Measurements from ENCODE around the gene SLC30A7. TPM values are rescaled to one million over a fixed set of nuclear protein-coding genes. Genes with fewer than 3 reads are reported as not detected.
"Not testable (repeated sequence)": the region's sequence is repeated elsewhere in the genome, so short reads cannot be mapped to it uniquely, and the experiment has no call there.

SLC30A7 gene
- total RNA-seq, 1 experiment from 2014 or later: 19.5 TPM

- H3K36me3 ChIP-seq (replicated peaks; ENCODE audit: control insufficient read depth, insufficient read depth, low read length): no peaks in the 10 kb centered on the region
- H3K27me3 ChIP-seq (ENCODE audit: control insufficient read depth, insufficient read depth, low read length): no peaks in the 10 kb centered on the region
- no peak for DNase-seq
- H3K4me3 ChIP-seq (ENCODE audit: insufficient read depth, low read depth, low read length): no peak overlapping the region
Measured at GRCh38 chr1:100875228-100875627, 20.7 kb upstream of the SLC30A7 start.

DNA sequence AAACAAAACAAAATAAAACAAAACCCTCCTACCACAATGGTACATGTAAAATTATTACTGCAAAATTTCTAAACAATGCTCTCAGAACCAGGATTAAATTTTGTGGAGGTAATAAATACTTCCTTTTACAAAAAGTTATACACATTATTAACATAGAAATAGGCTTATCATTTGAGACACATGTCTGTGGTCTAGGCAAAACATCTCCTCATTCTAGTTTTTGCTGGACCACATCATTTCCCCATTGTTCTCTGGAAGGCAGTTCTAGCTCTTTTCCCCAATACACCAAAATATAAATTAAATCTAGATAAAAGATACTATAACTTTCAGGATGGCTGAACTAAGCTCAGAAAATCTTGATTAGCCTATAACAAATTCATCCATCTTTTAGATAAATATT, 19.6 kb upstream of the SLC30A7 start:
- DNase-seq: no peak
- no peaks in the 10 kb centered on the region for H3K36me3 ChIP-seq (replicated peaks; ENCODE audit: control insufficient read depth, insufficient read depth, low read length)
- H3K4me3 ChIP-seq (ENCODE audit: insufficient read depth, low read depth, low read length): no peak overlapping the region
- no peaks in the 10 kb centered on the region for H3K27me3 ChIP-seq (ENCODE audit: control insufficient read depth, insufficient read depth, low read length)

DNA sequence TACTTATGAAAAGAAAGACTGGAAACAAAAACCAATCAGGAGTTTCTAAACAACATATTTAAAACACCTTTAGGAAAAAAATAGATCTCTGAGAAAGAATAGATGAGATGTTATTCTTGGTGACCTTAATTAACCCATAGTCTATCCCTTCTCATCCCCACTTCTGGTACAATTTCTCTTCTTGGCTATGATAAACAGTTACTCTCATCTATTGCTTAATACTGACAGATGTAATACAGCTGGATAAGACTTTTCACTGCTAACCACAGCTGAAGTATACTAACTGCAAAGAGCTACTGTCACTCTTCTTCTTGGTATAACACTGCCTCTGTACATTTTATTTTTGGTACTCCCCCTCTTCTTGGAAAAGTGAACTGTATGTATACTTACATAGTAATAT, 16.5 kb upstream of the SLC30A7 start:
- no peak for DNase-seq
- H3K4me3 ChIP-seq (ENCODE audit: insufficient read depth, low read depth, low read length): no peak overlapping the region
- no peaks in the 10 kb centered on the region for H3K27me3 ChIP-seq (ENCODE audit: control insufficient read depth, insufficient read depth, low read length)
- H3K36me3 ChIP-seq (replicated peaks; ENCODE audit: control insufficient read depth, insufficient read depth, low read length): no peaks in the 10 kb centered on the region

GRCh38 chr1:100881687-100882086, 14.2 kb upstream of the SLC30A7 start:
- no peaks in the 10 kb centered on the region for H3K36me3 ChIP-seq (replicated peaks; ENCODE audit: control insufficient read depth, insufficient read depth, low read length)
- DNase-seq: no peak
- no peak overlapping the region for H3K4me3 ChIP-seq (ENCODE audit: insufficient read depth, low read depth, low read length)
- no peaks in the 10 kb centered on the region for H3K27me3 ChIP-seq (ENCODE audit: control insufficient read depth, insufficient read depth, low read length)

DNA sequence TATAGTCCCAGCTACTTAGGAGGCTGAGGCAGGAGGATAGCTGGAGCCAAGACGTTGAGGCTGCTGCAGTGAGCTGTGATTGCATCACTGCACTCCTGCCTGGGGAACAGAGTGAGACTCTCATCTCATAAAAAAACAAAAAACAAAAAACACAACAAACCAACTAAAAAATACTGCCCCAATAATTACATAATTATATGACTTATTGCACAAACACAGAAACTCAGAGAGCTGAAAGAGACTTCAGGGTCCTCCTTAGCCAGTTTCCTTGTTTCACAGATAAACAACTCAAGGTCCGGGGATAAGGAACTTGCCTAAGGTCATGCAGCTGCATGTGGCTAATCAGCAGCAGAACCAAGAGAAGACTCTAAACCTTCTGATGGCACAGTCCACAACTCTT, 13.2 kb upstream of the SLC30A7 start:
- no peak for DNase-seq
- Histone ChIP-seq H3K27me3 (ENCODE audit: control insufficient read depth, insufficient read depth, low read length) (no peaks in the 10 kb centered on the region), H3K36me3 (replicated peaks; ENCODE audit: control insufficient read depth, insufficient read depth, low read length) (no peaks in the 10 kb centered on the region), H3K4me3 (ENCODE audit: insufficient read depth, low read depth, low read length) (no peak overlapping the region)

- Histone ChIP-seq H3K4me3 (ENCODE audit: insufficient read depth, low read depth, low read length) (no peak overlapping the region), H3K36me3 (replicated peaks; ENCODE audit: control insufficient read depth, insufficient read depth, low read length) (no peaks in the 10 kb centered on the region), H3K27me3 (ENCODE audit: control insufficient read depth, insufficient read depth, low read length) (no peaks in the 10 kb centered on the region)
- DNase-seq: no peak
Measured at GRCh38 chr1:100883963-100884362, 11.9 kb upstream of the SLC30A7 start.

- not testable (repeated sequence) for H3K36me3 ChIP-seq (replicated peaks; ENCODE audit: control insufficient read depth, insufficient read depth, low read length); H3K4me3 ChIP-seq (ENCODE audit: insufficient read depth, low read depth, low read length)
Measured at GRCh38 chr1:100889007-100889406, 6.9 kb upstream of the SLC30A7 start.

DNA sequence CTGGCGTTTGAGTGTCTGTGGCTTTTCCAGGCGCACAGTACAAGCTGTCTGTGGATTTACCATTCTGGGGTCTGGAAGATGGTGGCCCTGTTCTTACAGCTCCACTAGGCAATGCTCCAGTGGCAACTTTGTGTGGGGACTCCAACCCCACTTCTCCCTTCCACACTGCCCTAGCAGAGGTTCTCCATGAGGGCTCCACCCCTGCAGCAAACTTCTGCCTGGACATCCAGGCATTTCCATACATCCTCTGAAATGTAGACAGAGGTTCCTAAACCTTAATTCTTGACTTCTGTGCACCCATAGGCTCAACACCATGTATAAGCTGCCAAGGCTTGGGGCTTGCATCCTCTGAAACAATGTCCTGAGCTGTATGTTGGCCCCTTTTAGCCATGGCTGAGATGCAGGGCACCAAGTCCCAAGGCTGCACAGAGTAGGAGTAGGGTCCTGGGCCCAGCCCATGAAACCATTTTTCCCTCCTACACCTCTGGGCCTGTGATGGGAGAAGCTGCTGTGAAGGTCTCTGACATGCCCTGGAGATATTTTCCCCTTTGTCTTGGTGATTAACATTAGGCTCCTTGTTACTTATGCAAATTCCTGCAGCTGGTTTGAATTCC, 5.9 kb upstream of the SLC30A7 start:
- not testable (repeated sequence) for H3K36me3 ChIP-seq (replicated peaks; ENCODE audit: control insufficient read depth, insufficient read depth, low read length); DNase-seq; H3K27me3 ChIP-seq (ENCODE audit: control insufficient read depth, insufficient read depth, low read length); H3K4me3 ChIP-seq (ENCODE audit: insufficient read depth, low read depth, low read length)

More at GRCh38 chr1:100889007-100889406, 6.9 kb upstream of the SLC30A7 start:
- not testable (repeated sequence) for DNase-seq; H3K27me3 ChIP-seq (ENCODE audit: control insufficient read depth, insufficient read depth, low read length)

DNA sequence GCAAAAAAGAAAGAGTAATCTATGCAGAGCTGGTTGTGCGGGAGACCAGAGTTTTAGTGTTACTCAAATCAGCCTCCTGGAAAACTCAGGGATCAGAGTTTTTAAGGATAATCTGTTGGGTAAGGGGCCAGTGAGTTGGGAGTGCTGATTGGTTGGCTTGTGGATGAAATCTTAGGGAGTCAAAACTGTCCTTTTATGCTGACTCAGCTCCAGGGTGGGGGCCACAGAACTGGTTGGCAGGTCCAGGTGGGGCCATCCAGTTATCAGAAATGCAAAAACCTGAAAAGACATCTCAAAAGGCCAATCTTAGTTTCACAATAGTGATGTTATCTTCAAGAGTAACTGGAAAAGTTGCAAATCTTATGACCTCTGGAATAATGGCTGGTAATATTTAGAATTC, 4.5 kb upstream of the SLC30A7 start:
- Histone ChIP-seq H3K36me3 (replicated peaks; ENCODE audit: control insufficient read depth, insufficient read depth, low read length) (peaks cover 2% of the 10 kb centered on the region), H3K4me3 (ENCODE audit: insufficient read depth, low read depth, low read length) (no peak overlapping the region), H3K27me3 (ENCODE audit: control insufficient read depth, insufficient read depth, low read length) (no peaks in the 10 kb centered on the region)
- DNase-seq: no peak

GRCh38 chr1:100892554-100892953, 3.3 kb upstream of the SLC30A7 start:
- H3K27me3 ChIP-seq (ENCODE audit: control insufficient read depth, insufficient read depth, low read length): no peaks in the 10 kb centered on the region

DNA sequence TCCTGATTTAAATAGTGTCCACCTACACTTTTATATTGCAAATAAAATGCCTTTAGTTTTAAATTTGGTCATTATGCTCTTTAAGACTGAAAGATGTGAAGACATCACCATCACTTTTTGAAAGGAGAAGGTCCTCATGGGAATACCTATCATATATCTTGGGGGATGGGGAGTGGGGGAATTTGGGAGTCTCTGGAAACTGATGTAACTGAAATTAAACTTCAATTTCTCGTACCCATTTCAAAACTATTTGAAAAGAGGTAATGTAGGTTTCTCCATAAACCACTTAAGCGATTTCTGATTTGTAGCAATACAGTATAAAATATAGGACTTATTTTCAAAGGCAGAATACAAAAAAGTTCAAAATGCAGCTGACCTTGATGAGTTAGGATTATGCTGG, 2.2 kb upstream of the SLC30A7 start:
- no peak for DNase-seq
- Histone ChIP-seq H3K27me3 (ENCODE audit: control insufficient read depth, insufficient read depth, low read length) (no peaks in the 10 kb centered on the region), H3K36me3 (replicated peaks; ENCODE audit: control insufficient read depth, insufficient read depth, low read length) (peaks cover 2% of the 10 kb centered on the region), H3K4me3 (ENCODE audit: insufficient read depth, low read depth, low read length) (peak overlapping the region; percentile 96)

More at GRCh38 chr1:100892554-100892953, 3.3 kb upstream of the SLC30A7 start:
- Histone ChIP-seq H3K4me3 (ENCODE audit: insufficient read depth, low read depth, low read length) (no peak overlapping the region), H3K36me3 (replicated peaks; ENCODE audit: control insufficient read depth, insufficient read depth, low read length) (peaks cover 2% of the 10 kb centered on the region)
- DNase-seq: no peak

DNA sequence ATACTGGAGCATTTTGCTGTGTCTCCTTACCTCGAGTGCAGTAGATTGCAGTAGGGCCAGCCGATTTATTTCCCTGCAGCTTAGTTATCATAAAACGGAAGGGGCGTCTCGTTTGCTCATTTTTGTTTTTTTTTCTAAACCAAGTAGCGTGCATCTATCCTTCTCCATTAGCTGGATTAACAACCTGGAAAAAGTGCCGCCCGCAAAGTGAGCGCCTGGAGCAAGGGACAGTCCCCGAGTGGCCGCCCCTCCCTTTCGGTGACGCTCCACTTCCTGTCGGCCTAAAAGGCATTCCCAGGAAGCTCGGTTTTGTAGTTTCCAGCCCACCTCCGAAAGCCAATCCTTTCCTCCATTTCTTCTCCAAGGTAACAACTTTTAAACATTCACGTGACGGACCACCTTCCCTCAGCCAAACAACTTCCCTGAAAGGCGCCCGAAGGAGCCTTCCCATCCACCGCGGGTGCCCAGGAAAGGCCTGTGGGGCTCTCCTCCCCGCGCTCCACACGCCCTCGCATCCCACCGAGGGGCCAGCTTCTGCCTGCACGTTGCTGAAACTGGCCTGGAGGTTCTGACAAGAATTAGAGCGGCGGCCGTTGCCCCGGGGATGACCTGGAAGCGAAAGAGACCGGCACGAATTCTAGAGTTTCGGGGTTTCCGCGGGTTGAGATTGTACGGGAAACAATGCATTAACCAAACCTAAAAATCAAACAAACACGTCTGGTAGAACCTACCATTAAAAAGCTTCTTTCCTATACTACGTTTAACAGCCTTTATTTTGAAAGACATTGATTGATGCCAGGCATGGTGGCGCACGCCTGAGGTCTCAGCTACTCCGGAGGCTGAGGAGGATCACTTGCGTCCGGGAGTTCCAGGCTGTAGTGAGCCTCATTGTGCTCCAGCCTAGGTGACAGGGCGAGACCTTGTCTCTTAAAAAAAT, 1.0 kb upstream of the SLC30A7 start, which contains the start of gene EXTL2:
EXTL2 (minus strand) TSS at position 240 of the 937 bp plus-strand sequence. CDS start 6,085 bp downstream, outside the sequence.
- Histone ChIP-seq H3K36me3 (replicated peaks; ENCODE audit: control insufficient read depth, insufficient read depth, low read length) (peaks cover 6% of the 10 kb centered on the region), H3K4me3 (ENCODE audit: insufficient read depth, low read depth, low read length) (peak within 1 kb of the TSS; percentile 96), H3K27me3 (ENCODE audit: control insufficient read depth, insufficient read depth, low read length) (no peaks in the 10 kb centered on the region)
- DNase-seq: peak; percentile 76

- Histone ChIP-seq H3K27me3 (ENCODE audit: control insufficient read depth, insufficient read depth, low read length) (no peaks in the 10 kb centered on the region), H3K4me3 (ENCODE audit: insufficient read depth, low read depth, low read length) (peak overlapping the region; percentile 96), H3K36me3 (replicated peaks; ENCODE audit: control insufficient read depth, insufficient read depth, low read length) (peaks cover 6% of the 10 kb centered on the region)
- DNase-seq: peak; percentile 19
Measured at GRCh38 chr1:100896481-100896982, 642 bp downstream of the SLC30A7 start.

- Histone ChIP-seq H3K27me3 (ENCODE audit: control insufficient read depth, insufficient read depth, low read length) (no peaks in the 10 kb centered on the region), H3K36me3 (replicated peaks; ENCODE audit: control insufficient read depth, insufficient read depth, low read length) (peaks cover 6% of the 10 kb centered on the region)
Measured at GRCh38 chr1:100902365-100902764, 6.5 kb downstream of the SLC30A7 start.

DNA sequence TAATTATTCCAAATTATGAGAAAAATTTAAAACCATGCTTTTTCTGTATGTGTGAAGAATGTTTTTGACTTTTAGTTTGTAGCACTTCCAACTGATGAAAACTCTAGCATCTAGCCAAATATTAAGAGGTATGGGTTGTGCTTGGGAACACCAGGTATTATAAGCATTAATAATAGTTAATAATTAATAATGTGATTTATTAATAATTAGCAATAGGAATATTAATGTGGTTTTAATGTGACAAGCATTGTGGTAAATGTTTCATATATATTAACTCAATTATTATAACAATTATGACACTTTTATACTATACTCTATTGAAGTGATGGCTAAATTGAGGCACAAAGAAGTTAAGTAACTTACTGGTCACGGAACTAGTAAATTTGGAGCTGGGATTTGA, 7.9 kb downstream of the SLC30A7 start:
- no peak for DNase-seq
- H3K4me3 ChIP-seq (ENCODE audit: insufficient read depth, low read depth, low read length): no peak overlapping the region
- H3K36me3 ChIP-seq (replicated peaks; ENCODE audit: control insufficient read depth, insufficient read depth, low read length): peaks cover 6% of the 10 kb centered on the region
- H3K27me3 ChIP-seq (ENCODE audit: control insufficient read depth, insufficient read depth, low read length): no peaks in the 10 kb centered on the region

More at GRCh38 chr1:100902365-100902764, 6.5 kb downstream of the SLC30A7 start:
- no peak overlapping the region for H3K4me3 ChIP-seq (ENCODE audit: insufficient read depth, low read depth, low read length)
- DNase-seq: no peak
